K562 (cell line): ENCODE measurements around the gene ADRM1.

Experiments
- DPF2 ChIP-seq: fragments of 450-650 bp; IDR thresholded peaks from 2 replicates; pipeline ENCODE4 v1.6.1; 2016
- EZH2 ChIP-seq: IDR thresholded peaks from 2 replicates; pipeline ENCODE4 v1.6.1; 2012; ENCODE audit warnings: low read depth, mild to moderate bottlenecking, inconsistent platforms, low read length, borderline replicate concordance
- FOSL1 ChIP-seq: fragments of 200-800 bp; sonication (Bioruptor generic); conservative IDR thresholded peaks from 2 replicates; pipeline ENCODE4 v1.6.1; 2016; ENCODE audit warnings: missing genetic modification characterization, missing compliant biosample characterization
- PCBP1 ChIP-seq: fragments of 200-400 bp; formaldehyde crosslinking; IDR thresholded peaks from 2 replicates; pipeline ENCODE4 v1.6.1; 2018; ENCODE audit warnings: mild to moderate bottlenecking, low read depth, low read length; ENCODE audit not compliant: poor library complexity, severe bottlenecking
- RCOR1 ChIP-seq, 2 experiments: IDR thresholded peaks; 2 replicates each; pipeline ENCODE4 v1.6.1; 2012; ENCODE audit warnings: low read depth in 2 of 2, low read length in 2 of 2, borderline replicate concordance in 1 of 2, improper control_type of control experiment in 1 of 2
- TBL1XR1 ChIP-seq, 2 experiments: IDR thresholded peaks; 2 replicates each; pipeline ENCODE4 v1.6.1; 2012; ENCODE audit warnings: improper control_type of control experiment in 2 of 2, low read length in 2 of 2, mild to moderate bottlenecking in 1 of 2
- ZBTB7A ChIP-seq: IDR thresholded peaks from 2 replicates; pipeline ENCODE4 v1.6.1; 2011; ENCODE audit warnings: low read depth, mild to moderate bottlenecking, low read length, moderate library complexity, borderline replicate concordance; ENCODE audit not compliant: control insufficient read depth
- TF ChIP-seq, protein P1 (sequence below): fragments of 150-350 bp; conservative IDR thresholded peaks from 2 replicates; pipeline ENCODE4 v1.6.1; 2014; ENCODE audit warnings: low read length
- TF ChIP-seq, protein P2 (sequence below), 3 experiments: IDR thresholded peaks in 2 of 3; conservative IDR thresholded peaks in 1 of 3; 2 replicates each; pipeline ENCODE4 v1.5.1; 2011 to 2012; ENCODE audit warnings: low read length in 3 of 3, mild to moderate bottlenecking in 3 of 3, control low read depth in 2 of 3, improper control_type of control experiment in 1 of 3, inconsistent platforms in 1 of 3, low read depth in 1 of 3, mixed read lengths in 1 of 3, moderate library complexity in 1 of 3; ENCODE audit not compliant: insufficient read depth in 2 of 3
- TF ChIP-seq, protein P3 (sequence below): fragments of 250-450 bp; sonication (Bioruptor Pico); IDR thresholded peaks from 2 replicates; pipeline ENCODE4 v1.8.0; 2022; ENCODE audit warnings: moderate library complexity, mild to moderate bottlenecking, inconsistent platforms
- TF ChIP-seq, protein P4 (sequence below): sonication (generic); formaldehyde crosslinking; IDR thresholded peaks from 2 replicates; pipeline ENCODE4 v1.8.1; 2023; ENCODE audit warnings: mild to moderate bottlenecking, missing genetic modification reagents
- TF ChIP-seq, protein P5 (sequence below), 2 experiments: fragments of 200-800 bp in 1 of 2; sonication (Bioruptor generic) in 1 of 2; sonication (generic) in 1 of 2; formaldehyde crosslinking in 1 of 2; IDR thresholded peaks in 1 of 2; conservative IDR thresholded peaks in 1 of 2; 2 replicates each; pipeline versions ENCODE4 v1.5.0 to v1.6.1; 2016 to 2020; ENCODE audit warnings: missing compliant biosample characterization in 1 of 2, missing genetic modification characterization in 1 of 2, missing genetic modification reagents in 1 of 2
- TF ChIP-seq, protein P6 (sequence below): sonication (generic); formaldehyde crosslinking; IDR thresholded peaks from 2 replicates; pipeline ENCODE4 v1.8.0; 2023; ENCODE audit warnings: missing genetic modification reagents, mild to moderate bottlenecking, borderline replicate concordance
- TF ChIP-seq, protein P7 (sequence below): fragments of 450-650 bp; formaldehyde crosslinking; conservative IDR thresholded peaks from 2 replicates; pipeline ENCODE4 v1.4.0; 2022; ENCODE audit warnings: mild to moderate bottlenecking, missing genetic modification characterization

DNA sequence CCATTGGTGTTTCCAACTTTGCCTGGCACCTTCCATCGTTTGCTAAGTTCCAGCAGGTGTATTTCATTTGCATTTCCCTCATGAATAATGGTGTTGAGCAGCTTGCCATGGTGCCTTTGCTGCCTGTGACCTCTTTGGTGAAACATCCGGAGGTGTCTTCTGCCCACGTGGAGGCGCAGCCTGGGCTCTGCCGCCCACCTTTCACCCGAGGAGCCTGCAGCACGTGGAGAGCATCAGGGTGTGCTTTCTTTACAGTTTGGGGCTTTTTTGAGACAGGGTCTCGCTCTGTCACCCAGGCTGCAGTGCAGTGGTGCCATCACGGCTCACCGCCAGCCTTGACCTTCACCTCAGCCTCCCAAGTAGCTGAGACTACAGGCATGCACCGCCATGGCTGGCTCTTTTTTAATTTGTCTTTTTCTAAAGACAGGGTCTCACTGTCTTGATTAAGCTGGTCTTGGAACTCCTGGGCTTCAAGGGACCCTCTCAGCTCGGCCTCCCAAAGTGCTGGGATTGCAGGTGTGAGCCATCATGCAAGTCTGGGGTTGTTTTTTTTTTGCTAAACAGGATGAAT, 3.0 kb upstream of the ADRM1 start:
- TF ChIP-seq EZH2: no peak
- TF ChIP-seq, protein P1, sequence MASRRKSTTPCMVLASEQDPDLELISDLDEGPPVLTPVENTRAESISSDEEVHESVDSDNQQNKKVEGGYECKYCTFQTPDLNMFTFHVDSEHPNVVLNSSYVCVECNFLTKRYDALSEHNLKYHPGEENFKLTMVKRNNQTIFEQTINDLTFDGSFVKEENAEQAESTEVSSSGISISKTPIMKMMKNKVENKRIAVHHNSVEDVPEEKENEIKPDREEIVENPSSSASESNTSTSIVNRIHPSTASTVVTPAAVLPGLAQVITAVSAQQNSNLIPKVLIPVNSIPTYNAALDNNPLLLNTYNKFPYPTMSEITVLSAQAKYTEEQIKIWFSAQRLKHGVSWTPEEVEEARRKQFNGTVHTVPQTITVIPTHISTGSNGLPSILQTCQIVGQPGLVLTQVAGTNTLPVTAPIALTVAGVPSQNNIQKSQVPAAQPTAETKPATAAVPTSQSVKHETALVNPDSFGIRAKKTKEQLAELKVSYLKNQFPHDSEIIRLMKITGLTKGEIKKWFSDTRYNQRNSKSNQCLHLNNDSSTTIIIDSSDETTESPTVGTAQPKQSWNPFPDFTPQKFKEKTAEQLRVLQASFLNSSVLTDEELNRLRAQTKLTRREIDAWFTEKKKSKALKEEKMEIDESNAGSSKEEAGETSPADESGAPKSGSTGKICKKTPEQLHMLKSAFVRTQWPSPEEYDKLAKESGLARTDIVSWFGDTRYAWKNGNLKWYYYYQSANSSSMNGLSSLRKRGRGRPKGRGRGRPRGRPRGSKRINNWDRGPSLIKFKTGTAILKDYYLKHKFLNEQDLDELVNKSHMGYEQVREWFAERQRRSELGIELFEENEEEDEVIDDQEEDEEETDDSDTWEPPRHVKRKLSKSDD: no peak
- no peak for TF ChIP-seq ZBTB7A
- TF ChIP-seq RCOR1 (IDR thresholded peaks at IDR 0.05; ENCODE audit: borderline replicate concordance in 1 of 2, low read depth in 2 of 2, low read length in 2 of 2): no peak
- TF ChIP-seq DPF2: no peak
- TF ChIP-seq, protein P2, sequence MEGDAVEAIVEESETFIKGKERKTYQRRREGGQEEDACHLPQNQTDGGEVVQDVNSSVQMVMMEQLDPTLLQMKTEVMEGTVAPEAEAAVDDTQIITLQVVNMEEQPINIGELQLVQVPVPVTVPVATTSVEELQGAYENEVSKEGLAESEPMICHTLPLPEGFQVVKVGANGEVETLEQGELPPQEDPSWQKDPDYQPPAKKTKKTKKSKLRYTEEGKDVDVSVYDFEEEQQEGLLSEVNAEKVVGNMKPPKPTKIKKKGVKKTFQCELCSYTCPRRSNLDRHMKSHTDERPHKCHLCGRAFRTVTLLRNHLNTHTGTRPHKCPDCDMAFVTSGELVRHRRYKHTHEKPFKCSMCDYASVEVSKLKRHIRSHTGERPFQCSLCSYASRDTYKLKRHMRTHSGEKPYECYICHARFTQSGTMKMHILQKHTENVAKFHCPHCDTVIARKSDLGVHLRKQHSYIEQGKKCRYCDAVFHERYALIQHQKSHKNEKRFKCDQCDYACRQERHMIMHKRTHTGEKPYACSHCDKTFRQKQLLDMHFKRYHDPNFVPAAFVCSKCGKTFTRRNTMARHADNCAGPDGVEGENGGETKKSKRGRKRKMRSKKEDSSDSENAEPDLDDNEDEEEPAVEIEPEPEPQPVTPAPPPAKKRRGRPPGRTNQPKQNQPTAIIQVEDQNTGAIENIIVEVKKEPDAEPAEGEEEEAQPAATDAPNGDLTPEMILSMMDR (IDR thresholded peaks at IDR 0.05 in 2 of 3, conservative IDR thresholded peaks at IDR 0.05 in 1 of 3; ENCODE audit: insufficient read depth in 2 of 3, low read depth in 1 of 3, low read length in 3 of 3): no peak
- no peak for TF ChIP-seq FOSL1 (tag)
- TF ChIP-seq, protein P3, sequence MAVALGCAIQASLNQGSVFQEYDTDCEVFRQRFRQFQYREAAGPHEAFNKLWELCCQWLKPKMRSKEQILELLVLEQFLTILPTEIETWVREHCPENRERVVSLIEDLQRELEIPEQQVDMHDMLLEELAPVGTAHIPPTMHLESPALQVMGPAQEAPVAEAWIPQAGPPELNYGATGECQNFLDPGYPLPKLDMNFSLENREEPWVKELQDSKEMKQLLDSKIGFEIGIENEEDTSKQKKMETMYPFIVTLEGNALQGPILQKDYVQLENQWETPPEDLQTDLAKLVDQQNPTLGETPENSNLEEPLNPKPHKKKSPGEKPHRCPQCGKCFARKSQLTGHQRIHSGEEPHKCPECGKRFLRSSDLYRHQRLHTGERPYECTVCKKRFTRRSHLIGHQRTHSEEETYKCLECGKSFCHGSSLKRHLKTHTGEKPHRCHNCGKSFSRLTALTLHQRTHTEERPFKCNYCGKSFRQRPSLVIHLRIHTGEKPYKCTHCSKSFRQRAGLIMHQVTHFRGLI (CRISPR knock-in tag): no peak
- TF ChIP-seq PCBP1: no peak
- TF ChIP-seq, protein P4, sequence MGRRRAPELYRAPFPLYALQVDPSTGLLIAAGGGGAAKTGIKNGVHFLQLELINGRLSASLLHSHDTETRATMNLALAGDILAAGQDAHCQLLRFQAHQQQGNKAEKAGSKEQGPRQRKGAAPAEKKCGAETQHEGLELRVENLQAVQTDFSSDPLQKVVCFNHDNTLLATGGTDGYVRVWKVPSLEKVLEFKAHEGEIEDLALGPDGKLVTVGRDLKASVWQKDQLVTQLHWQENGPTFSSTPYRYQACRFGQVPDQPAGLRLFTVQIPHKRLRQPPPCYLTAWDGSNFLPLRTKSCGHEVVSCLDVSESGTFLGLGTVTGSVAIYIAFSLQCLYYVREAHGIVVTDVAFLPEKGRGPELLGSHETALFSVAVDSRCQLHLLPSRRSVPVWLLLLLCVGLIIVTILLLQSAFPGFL (CRISPR knock-in tag): no peak
- TF ChIP-seq, protein P5, sequence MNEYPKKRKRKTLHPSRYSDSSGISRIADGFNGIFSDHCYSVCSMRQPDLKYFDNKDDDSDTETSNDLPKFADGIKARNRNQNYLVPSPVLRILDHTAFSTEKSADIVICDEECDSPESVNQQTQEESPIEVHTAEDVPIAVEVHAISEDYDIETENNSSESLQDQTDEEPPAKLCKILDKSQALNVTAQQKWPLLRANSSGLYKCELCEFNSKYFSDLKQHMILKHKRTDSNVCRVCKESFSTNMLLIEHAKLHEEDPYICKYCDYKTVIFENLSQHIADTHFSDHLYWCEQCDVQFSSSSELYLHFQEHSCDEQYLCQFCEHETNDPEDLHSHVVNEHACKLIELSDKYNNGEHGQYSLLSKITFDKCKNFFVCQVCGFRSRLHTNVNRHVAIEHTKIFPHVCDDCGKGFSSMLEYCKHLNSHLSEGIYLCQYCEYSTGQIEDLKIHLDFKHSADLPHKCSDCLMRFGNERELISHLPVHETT (CRISPR knock-in tag; conservative IDR thresholded peaks at IDR 0.05 in 1 of 2, IDR thresholded peaks at IDR 0.05 in 1 of 2): no peak
- TF ChIP-seq, protein P6, sequence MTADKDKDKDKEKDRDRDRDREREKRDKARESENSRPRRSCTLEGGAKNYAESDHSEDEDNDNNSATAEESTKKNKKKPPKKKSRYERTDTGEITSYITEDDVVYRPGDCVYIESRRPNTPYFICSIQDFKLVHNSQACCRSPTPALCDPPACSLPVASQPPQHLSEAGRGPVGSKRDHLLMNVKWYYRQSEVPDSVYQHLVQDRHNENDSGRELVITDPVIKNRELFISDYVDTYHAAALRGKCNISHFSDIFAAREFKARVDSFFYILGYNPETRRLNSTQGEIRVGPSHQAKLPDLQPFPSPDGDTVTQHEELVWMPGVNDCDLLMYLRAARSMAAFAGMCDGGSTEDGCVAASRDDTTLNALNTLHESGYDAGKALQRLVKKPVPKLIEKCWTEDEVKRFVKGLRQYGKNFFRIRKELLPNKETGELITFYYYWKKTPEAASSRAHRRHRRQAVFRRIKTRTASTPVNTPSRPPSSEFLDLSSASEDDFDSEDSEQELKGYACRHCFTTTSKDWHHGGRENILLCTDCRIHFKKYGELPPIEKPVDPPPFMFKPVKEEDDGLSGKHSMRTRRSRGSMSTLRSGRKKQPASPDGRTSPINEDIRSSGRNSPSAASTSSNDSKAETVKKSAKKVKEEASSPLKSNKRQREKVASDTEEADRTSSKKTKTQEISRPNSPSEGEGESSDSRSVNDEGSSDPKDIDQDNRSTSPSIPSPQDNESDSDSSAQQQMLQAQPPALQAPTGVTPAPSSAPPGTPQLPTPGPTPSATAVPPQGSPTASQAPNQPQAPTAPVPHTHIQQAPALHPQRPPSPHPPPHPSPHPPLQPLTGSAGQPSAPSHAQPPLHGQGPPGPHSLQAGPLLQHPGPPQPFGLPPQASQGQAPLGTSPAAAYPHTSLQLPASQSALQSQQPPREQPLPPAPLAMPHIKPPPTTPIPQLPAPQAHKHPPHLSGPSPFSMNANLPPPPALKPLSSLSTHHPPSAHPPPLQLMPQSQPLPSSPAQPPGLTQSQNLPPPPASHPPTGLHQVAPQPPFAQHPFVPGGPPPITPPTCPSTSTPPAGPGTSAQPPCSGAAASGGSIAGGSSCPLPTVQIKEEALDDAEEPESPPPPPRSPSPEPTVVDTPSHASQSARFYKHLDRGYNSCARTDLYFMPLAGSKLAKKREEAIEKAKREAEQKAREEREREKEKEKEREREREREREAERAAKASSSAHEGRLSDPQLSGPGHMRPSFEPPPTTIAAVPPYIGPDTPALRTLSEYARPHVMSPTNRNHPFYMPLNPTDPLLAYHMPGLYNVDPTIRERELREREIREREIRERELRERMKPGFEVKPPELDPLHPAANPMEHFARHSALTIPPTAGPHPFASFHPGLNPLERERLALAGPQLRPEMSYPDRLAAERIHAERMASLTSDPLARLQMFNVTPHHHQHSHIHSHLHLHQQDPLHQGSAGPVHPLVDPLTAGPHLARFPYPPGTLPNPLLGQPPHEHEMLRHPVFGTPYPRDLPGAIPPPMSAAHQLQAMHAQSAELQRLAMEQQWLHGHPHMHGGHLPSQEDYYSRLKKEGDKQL (CRISPR knock-in tag): no peak
- TF ChIP-seq, protein P7, sequence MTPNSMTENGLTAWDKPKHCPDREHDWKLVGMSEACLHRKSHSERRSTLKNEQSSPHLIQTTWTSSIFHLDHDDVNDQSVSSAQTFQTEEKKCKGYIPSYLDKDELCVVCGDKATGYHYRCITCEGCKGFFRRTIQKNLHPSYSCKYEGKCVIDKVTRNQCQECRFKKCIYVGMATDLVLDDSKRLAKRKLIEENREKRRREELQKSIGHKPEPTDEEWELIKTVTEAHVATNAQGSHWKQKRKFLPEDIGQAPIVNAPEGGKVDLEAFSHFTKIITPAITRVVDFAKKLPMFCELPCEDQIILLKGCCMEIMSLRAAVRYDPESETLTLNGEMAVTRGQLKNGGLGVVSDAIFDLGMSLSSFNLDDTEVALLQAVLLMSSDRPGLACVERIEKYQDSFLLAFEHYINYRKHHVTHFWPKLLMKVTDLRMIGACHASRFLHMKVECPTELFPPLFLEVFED (CRISPR knock-in tag): no peak
- no peak for TF ChIP-seq TBL1XR1 (IDR thresholded peaks at IDR 0.05; ENCODE audit: low read length in 2 of 2)
